Hindlimb muscle (tissue), 1 donor: ENCODE results near the gene MRPS16. TPM values are rescaled to one million over a fixed set of nuclear protein-coding genes. Genes with fewer than 3 reads are reported as not detected.

Experiments used
- polyA plus RNA-seq: library from polyadenylated mRNA; unstranded; fragments of 120-200 nt; gene quantifications from one replicate; pipeline ENCODE4 v1.2.1, GENCODE V29; 2013; ENCODE audit not compliant: insufficient read length

MRPS16 gene
- polyA plus RNA-seq, 1 donor, result 71.7 TPM

Other genes with a start within 250 kb of the MRPS16 start
- 39.0 TPM for gene P4HA1, start 155.8 kb downstream of the MRPS16 start, polyA plus RNA-seq
- gene NUDT13, start 142.2 kb downstream of the MRPS16 start, polyA plus RNA-seq, result 4.4 TPM
- 20.4 TPM for gene ECD, start 84.6 kb downstream of the MRPS16 start, polyA plus RNA-seq
- 24.7 TPM for gene FAM149B1, start 84.5 kb downstream of the MRPS16 start, polyA plus RNA-seq
- gene DNAJC9, start 5.4 kb downstream of the MRPS16 start, polyA plus RNA-seq, result 19.6 TPM
- gene CFAP70, start 106.2 kb upstream of the MRPS16 start, polyA plus RNA-seq, result 1.9 TPM
- 59.1 TPM for gene ANXA7, start 161.4 kb upstream of the MRPS16 start, polyA plus RNA-seq
- gene MSS51, start 180.9 kb upstream of the MRPS16 start, polyA plus RNA-seq, result 47.4 TPM
- gene PPP3CB, start 243.4 kb upstream of the MRPS16 start, polyA plus RNA-seq, result 184 TPM